GM23338 (cell line): ENCODE results near the gene STIL.

Source experiments
- CTCF ChIP-seq, 2 experiments: fragments of 200-600 bp in 1 of 2; sonication (generic) in 1 of 2; conservative IDR thresholded peaks; 2 replicates each; pipeline versions ENCODE4 v1.5.1 to v1.6.1; 2016 to 2017; ENCODE audit warnings: antibody characterized with exemption in 2 of 2, low read depth in 2 of 2, mild to moderate bottlenecking in 2 of 2, moderate library complexity in 1 of 2
- POLR2AphosphoS5 ChIP-seq: IDR thresholded peaks from 2 replicates; pipeline ENCODE4 v1.6.1; 2016; ENCODE audit warnings: antibody characterized with exemption, low read depth

- no peak for TF ChIP-seq CTCF (conservative IDR thresholded peaks at IDR 0.05; ENCODE audit: low read depth in 2 of 2)
- TF ChIP-seq POLR2AphosphoS5, result no peak
Observed at GRCh38 chr1:47243910-47244309, 70.0 kb downstream of the STIL start.
